K562 (cell line): ENCODE measurements around the gene CALY. TPM values are rescaled to one million over a fixed set of nuclear protein-coding genes. Genes with fewer than 3 reads are reported as not detected.

Source experiments
- ATAC-seq: fragments of 200-7000 bp; cut with Tn5 transposase; 3 replicates; pipeline ENCODE4 v1.9.1; 2020; ENCODE audit warnings: moderate library complexity
- BruUV-seq: library from RNA; stranded (reverse); fragments of 400-500 nt; replicated peaks from 2 replicates; lab custom pipeline; 2021; lab: Mats Ljungman, UMichigan
- CTCF ChIA-PET: fragments of 300-600 bp; formaldehyde crosslinking; extraction: SDS; loops from one replicate; lab custom pipeline; 2021; ENCODE audit warnings: low intra/inter-chr PET ratio; lab: Yijun Ruan, JAX
- POLR2A ChIA-PET: fragments of 300-600, 350-650 bp; sonication (Branson Sonifier 250); formaldehyde crosslinking; extraction: SDS; loops from one replicate; lab custom pipeline; 2021; ENCODE audit warnings: antibody characterized with exemption, inconsistent platforms; lab: Yijun Ruan, JAX
- DNase-seq, 4 experiments: peaks; one replicate each; pipeline versions ENCODE4 v3.0.0 to v3.0.0-alpha.2; 2011 to 2018; ENCODE audit warnings: low spot score in 3 of 4, mixed read lengths in 3 of 4; ENCODE audit errors: extremely low read depth in 1 of 4
- FAIRE-seq: peaks from 2 replicates; lab custom pipeline; 2011; peaks lifted over from hg19 to GRCh38; lab: Jason Lieb, UNC
- H2AFZ ChIP-seq: 2 replicates; pipeline ENCODE4 v1.6.0; 2011; ENCODE audit warnings: low read depth, low read length, control low read depth, inconsistent platforms
- H3K27ac ChIP-seq: fragments of 200-600 bp; 3 replicates; pipeline ENCODE4 v1.8.0; 2011; ENCODE audit warnings: low read depth, mild to moderate bottlenecking, control low read depth, inconsistent platforms, low read length, moderate library complexity, mixed read lengths; ENCODE audit errors: extremely low read depth
- H3K27me3 ChIP-seq, 2 experiments: fragments of 300-600 bp in 1 of 2; 2 replicates in 1 of 2; 3 replicates in 1 of 2; pipeline versions ENCODE4 v1.6.0 to v1.8.0; 2011; ENCODE audit warnings: inconsistent platforms in 2 of 2, low read length in 2 of 2, mild to moderate bottlenecking in 1 of 2, mixed read lengths in 1 of 2, moderate library complexity in 1 of 2; ENCODE audit not compliant: control insufficient read depth in 2 of 2, insufficient read depth in 2 of 2
- H3K36me3 ChIP-seq: fragments of 300-600 bp; 3 replicates; pipeline ENCODE4 v1.8.0; 2011; ENCODE audit warnings: mild to moderate bottlenecking, low read length, inconsistent platforms; ENCODE audit not compliant: control insufficient read depth, insufficient read depth
- H3K4me1 ChIP-seq, 2 experiments: fragments of 200-600 bp in 1 of 2; replicated peaks in 1 of 2; 2 replicates in 1 of 2; 3 replicates in 1 of 2; pipeline versions ENCODE4 v1.5.1 to v1.8.0; 2011; ENCODE audit warnings: inconsistent platforms in 2 of 2, low read length in 2 of 2, mild to moderate bottlenecking in 1 of 2, mixed read lengths in 1 of 2, moderate library complexity in 1 of 2; ENCODE audit not compliant: control insufficient read depth in 2 of 2, insufficient read depth in 2 of 2
- H3K4me2 ChIP-seq: 2 replicates; pipeline ENCODE4 v1.6.1; 2011; ENCODE audit warnings: low read length, control low read depth, inconsistent platforms, mixed read lengths; ENCODE audit not compliant: insufficient read depth
- H3K4me3 ChIP-seq: fragments of 200-600 bp; sonication (generic), shearing (Covaris generic); 2 replicates; pipeline ENCODE4 v1.5.1; 2016; ENCODE audit warnings: control low read depth, inconsistent platforms
- H3K79me2 ChIP-seq: fragments of 200-600 bp; 3 replicates; pipeline ENCODE4 v1.8.0; 2011; ENCODE audit warnings: low read length, inconsistent platforms; ENCODE audit not compliant: control insufficient read depth, insufficient read depth
- H3K9ac ChIP-seq, 2 experiments: 2 replicates each; pipeline versions ENCODE4 v1.6.0 to v1.6.1; 2011; ENCODE audit warnings: low read depth in 2 of 2, low read length in 2 of 2, control low read depth in 1 of 2, inconsistent platforms in 1 of 2, mild to moderate bottlenecking in 1 of 2, mixed read lengths in 1 of 2; ENCODE audit not compliant: insufficient read depth in 1 of 2
- H3K9me1 ChIP-seq: one replicate; pipeline ENCODE4 v1.6.0; 2011; ENCODE audit warnings: inconsistent platforms, mild to moderate bottlenecking, low read length, moderate library complexity; ENCODE audit not compliant: control insufficient read depth, insufficient read depth
- H3K9me3 ChIP-seq: replicated peaks from 2 replicates; pipeline ENCODE4 v1.5.1; 2011; ENCODE audit warnings: low read depth, low read length, inconsistent platforms; ENCODE audit not compliant: control insufficient read depth, insufficient read depth
- H4K20me1 ChIP-seq: replicated peaks from 2 replicates; pipeline ENCODE4 v1.6.1; 2011; ENCODE audit warnings: low read length, inconsistent platforms, mixed read lengths; ENCODE audit not compliant: control insufficient read depth, insufficient read depth
- CLOCK ChIP-seq: fragments of 250-450 bp; sonication (Bioruptor Pico); IDR thresholded peaks from 2 replicates; pipeline ENCODE4 v1.4.0; 2020; ENCODE audit warnings: mild to moderate bottlenecking, moderate library complexity, borderline replicate concordance
- KDM1A ChIP-seq, 2 experiments: fragments of 450-650 bp; IDR thresholded peaks; 2 replicates each; pipeline ENCODE4 v1.6.1; 2016; ENCODE audit warnings: mild to moderate bottlenecking in 2 of 2
- KLF13 ChIP-seq: fragments of 450-650 bp; IDR thresholded peaks from 2 replicates; pipeline ENCODE4 v1.6.1; 2016; ENCODE audit warnings: missing genetic modification characterization, low read depth, mild to moderate bottlenecking, missing compliant biosample characterization, moderate library complexity, borderline replicate concordance
- NELFE ChIP-seq: IDR thresholded peaks from 2 replicates; pipeline ENCODE4 v1.6.1; 2011; ENCODE audit warnings: mild to moderate bottlenecking; ENCODE audit not compliant: insufficient read depth, insufficient read length
- PBX2 ChIP-seq, 2 experiments: IDR thresholded peaks in 1 of 2; conservative IDR thresholded peaks in 1 of 2; 2 replicates each; pipeline ENCODE4 v1.6.1; 2016; ENCODE audit warnings: low read depth in 2 of 2, mild to moderate bottlenecking in 1 of 2, missing compliant biosample characterization in 1 of 2, missing genetic modification characterization in 1 of 2, moderate library complexity in 1 of 2
- PKNOX1 ChIP-seq: fragments of 450-650 bp; IDR thresholded peaks from 2 replicates; pipeline ENCODE4 v1.6.1; 2016
- POU5F1 ChIP-seq: fragments of 150-350 bp; IDR thresholded peaks from 2 replicates; pipeline ENCODE4 v1.6.1; 2014; ENCODE audit warnings: borderline replicate concordance, low read length, low read depth, mild to moderate bottlenecking; ENCODE audit not compliant: partially characterized antibody
- SMAD2 ChIP-seq: fragments of 150-350 bp; IDR thresholded peaks from 2 replicates; pipeline ENCODE4 v1.6.1; 2014; ENCODE audit warnings: low read depth, mild to moderate bottlenecking, low read length
- TBL1XR1 ChIP-seq, 2 experiments: IDR thresholded peaks; 2 replicates each; pipeline ENCODE4 v1.6.1; 2012; ENCODE audit warnings: improper control_type of control experiment in 2 of 2, low read length in 2 of 2, mild to moderate bottlenecking in 1 of 2
- ZNF695 ChIP-seq: fragments of 450-650 bp; formaldehyde crosslinking; IDR thresholded peaks from 2 replicates; pipeline ENCODE4 v1.4.0; 2020; ENCODE audit warnings: mild to moderate bottlenecking, moderate library complexity
- WGBS: fragments of 100-300 bp; shearing (Covaris generic); methylation state at CpG from one replicate; pipeline ENCODE4 v1.1.6; 2016; ENCODE audit warnings: low coverage, mixed read lengths; ENCODE audit not compliant: insufficient coverage; ENCODE audit errors: missing lambda C conversion rate; 5-methylcytosine and 5-hydroxymethylcytosine counted together
- in situ Hi-C: fragments of 300-500 bp; cut with MboI; formaldehyde crosslinking; loops from 4 replicates; pipeline ENCODE4 v1.15.0; 2018; ENCODE audit warnings: inconsistent platforms, mixed read lengths
- intact Hi-C: fragments of 100-400 bp; cut with micrococcal nuclease; formaldehyde crosslinking; loops from 2 replicates; pipeline ENCODE4 v1.14.2; 2022
- polyA plus RNA-seq, 8 experiments: library from polyadenylated mRNA; depleted of rRNA in 4 of 8; stranded (reverse) in 5 of 8; unstranded in 3 of 8; fragments of >200 nt; fragmentation: Nextera tagmentation in 2 of 8; fragmentation: Illumina TruSeq in 1 of 8; extraction: Ambion mirVana in 2 of 8; extraction: Trizol in 1 of 8; gene quantifications; 2 replicates each; pipeline versions ENCODE4 v1.2.1 to v1.2.3, GENCODE V29; 2011 to 2014; ENCODE audit warnings: inconsistent platforms in 1 of 8, missing spikeins in 1 of 8
- total RNA-seq, 7 experiments: library from RNA; depleted of rRNA in 6 of 7; stranded (reverse); fragments of >200 nt in 6 of 7; fragmentation: Illumina TruSeq in 2 of 7; extraction: Trizol in 2 of 7; gene quantifications; 2 replicates each; pipeline versions ENCODE4 v1.2.1 to v1.2.3, GENCODE V29; 2011 to 2021; ENCODE audit warnings: low replicate concordance in 1 of 7

Gene CALY
- total and polyA plus RNA-seq, 9 of the 15 experiments (the other 6 are each of a cell fraction or from before 2014, with no cell fraction given), result not detected

- Histone ChIP-seq H3K36me3 (peaks cover 73% of the 10 kb centered on the region; the same call in 2 of the 3 replicates), H3K27me3 (no peaks in the 10 kb centered on the region), H3K27ac (no peak overlapping the region), H3K79me2 (peaks cover 19% of the 10 kb centered on the region), H3K9ac (no peak overlapping the region), H2AFZ (no peak overlapping the region), H3K9me3 (no peaks in the 10 kb centered on the region), H4K20me1 (no peaks in the 10 kb centered on the region; the same call in 1 of the 2 replicates), H3K4me3 (no peak overlapping the region), H3K4me1 (peaks cover 0 to 16% of the 10 kb centered on the region in 2 experiments; a peak in 3 of 5 replicates), H3K4me2 (no peak overlapping the region), H3K9me1 (no peaks in the 10 kb centered on the region)
- in situ Hi-C loops (no loop called here), intact Hi-C loops (no loop called here)
- no TSS peak for BruUV-seq
- ChIA-PET POLR2A (interaction anchor here (0.7 to 0.9 kb wide), 2 partner anchors 21 to 74 kb away, joined by 3 read pairs; no protein-coding TSS in a partner anchor), CTCF (no interaction called here)
- ATAC-seq, result no peak
- DNase-seq, result no peak
- WGBS, result 99% methylated on average over 10 of the region's 10 CpGs
- no peak for FAIRE-seq
- no peak for TF ChIP-seq SMAD2
- TF ChIP-seq KDM1A (IDR thresholded peaks at IDR 0.05), result no peak
- no peak for TF ChIP-seq CLOCK (CRISPR knock-in tag)
- TF ChIP-seq TBL1XR1 (IDR thresholded peaks at IDR 0.05; ENCODE audit: low read length in 2 of 2), result no peak
- no peak for TF ChIP-seq KLF13 (tag)
- no peak for TF ChIP-seq PKNOX1
- no peak for TF ChIP-seq POU5F1
- TF ChIP-seq ZNF695 (CRISPR knock-in tag), result no peak
- no peak for TF ChIP-seq PBX2 (CRISPR knock-in tag; IDR thresholded peaks at IDR 0.05; ENCODE audit: low read depth)
- TF ChIP-seq PBX2 (tag; conservative IDR thresholded peaks at IDR 0.05; ENCODE audit: low read depth), result no peak
- no peak for TF ChIP-seq NELFE
Observed at GRCh38 chr10:133299224-133299623, 37.5 kb downstream of the CALY start.
